Mesothelial cell of epicardium (in vitro differentiated cells): ENCODE measurements around the gene PIK3C2B. TPM values are rescaled to one million over a fixed set of nuclear protein-coding genes. Genes with fewer than 3 reads are reported as not detected.

Experiments
- DNase-seq, 2 experiments: peaks; one replicate each; pipeline ENCODE4 v3.0.0; 2021; ENCODE audit warnings: low spot score in 2 of 2; ENCODE audit not compliant: unreplicated experiment in 2 of 2
- H3K27ac Mint-ChIP-seq: 2 replicates; pipeline ENCODE4 v1.8.0; 2021; ENCODE audit warnings: mixed read lengths
- H3K27me3 Mint-ChIP-seq: 2 replicates; pipeline ENCODE4 v1.8.0; 2021; ENCODE audit warnings: low read depth, mixed read lengths
- H3K36me3 Mint-ChIP-seq: 2 replicates; pipeline ENCODE4 v1.8.0; 2021; ENCODE audit warnings: mixed read lengths
- H3K4me1 Mint-ChIP-seq: 2 replicates; pipeline ENCODE4 v1.8.0; 2021; ENCODE audit warnings: mixed read lengths
- H3K4me3 Mint-ChIP-seq: 2 replicates; pipeline ENCODE4 v1.8.0; 2021; ENCODE audit warnings: mild to moderate bottlenecking, moderate library complexity, mixed read lengths
- H3K9me3 Mint-ChIP-seq: 2 replicates; pipeline ENCODE4 v1.8.0; 2021; ENCODE audit warnings: mixed read lengths
- total RNA-seq: library from RNA; stranded (reverse); gene quantifications from 3 replicates; pipeline ENCODE4 v1.2.1, GENCODE V29; 2021
- TF ChIP-seq, protein P1 (sequence below): fragments of 200-600 bp; sonication (generic); IDR thresholded peaks from one replicate; pipeline ENCODE4 v1.5.0; 2021; ENCODE audit warnings: antibody characterized with exemption; ENCODE audit not compliant: unreplicated experiment

PIK3C2B gene, protein sequence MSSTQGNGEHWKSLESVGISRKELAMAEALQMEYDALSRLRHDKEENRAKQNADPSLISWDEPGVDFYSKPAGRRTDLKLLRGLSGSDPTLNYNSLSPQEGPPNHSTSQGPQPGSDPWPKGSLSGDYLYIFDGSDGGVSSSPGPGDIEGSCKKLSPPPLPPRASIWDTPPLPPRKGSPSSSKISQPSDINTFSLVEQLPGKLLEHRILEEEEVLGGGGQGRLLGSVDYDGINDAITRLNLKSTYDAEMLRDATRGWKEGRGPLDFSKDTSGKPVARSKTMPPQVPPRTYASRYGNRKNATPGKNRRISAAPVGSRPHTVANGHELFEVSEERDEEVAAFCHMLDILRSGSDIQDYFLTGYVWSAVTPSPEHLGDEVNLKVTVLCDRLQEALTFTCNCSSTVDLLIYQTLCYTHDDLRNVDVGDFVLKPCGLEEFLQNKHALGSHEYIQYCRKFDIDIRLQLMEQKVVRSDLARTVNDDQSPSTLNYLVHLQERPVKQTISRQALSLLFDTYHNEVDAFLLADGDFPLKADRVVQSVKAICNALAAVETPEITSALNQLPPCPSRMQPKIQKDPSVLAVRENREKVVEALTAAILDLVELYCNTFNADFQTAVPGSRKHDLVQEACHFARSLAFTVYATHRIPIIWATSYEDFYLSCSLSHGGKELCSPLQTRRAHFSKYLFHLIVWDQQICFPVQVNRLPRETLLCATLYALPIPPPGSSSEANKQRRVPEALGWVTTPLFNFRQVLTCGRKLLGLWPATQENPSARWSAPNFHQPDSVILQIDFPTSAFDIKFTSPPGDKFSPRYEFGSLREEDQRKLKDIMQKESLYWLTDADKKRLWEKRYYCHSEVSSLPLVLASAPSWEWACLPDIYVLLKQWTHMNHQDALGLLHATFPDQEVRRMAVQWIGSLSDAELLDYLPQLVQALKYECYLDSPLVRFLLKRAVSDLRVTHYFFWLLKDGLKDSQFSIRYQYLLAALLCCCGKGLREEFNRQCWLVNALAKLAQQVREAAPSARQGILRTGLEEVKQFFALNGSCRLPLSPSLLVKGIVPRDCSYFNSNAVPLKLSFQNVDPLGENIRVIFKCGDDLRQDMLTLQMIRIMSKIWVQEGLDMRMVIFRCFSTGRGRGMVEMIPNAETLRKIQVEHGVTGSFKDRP (N-terminal part only)
- 36.3 to 39.6 TPM (median 39.5 TPM) in 3 replicates for total RNA-seq

DNA sequence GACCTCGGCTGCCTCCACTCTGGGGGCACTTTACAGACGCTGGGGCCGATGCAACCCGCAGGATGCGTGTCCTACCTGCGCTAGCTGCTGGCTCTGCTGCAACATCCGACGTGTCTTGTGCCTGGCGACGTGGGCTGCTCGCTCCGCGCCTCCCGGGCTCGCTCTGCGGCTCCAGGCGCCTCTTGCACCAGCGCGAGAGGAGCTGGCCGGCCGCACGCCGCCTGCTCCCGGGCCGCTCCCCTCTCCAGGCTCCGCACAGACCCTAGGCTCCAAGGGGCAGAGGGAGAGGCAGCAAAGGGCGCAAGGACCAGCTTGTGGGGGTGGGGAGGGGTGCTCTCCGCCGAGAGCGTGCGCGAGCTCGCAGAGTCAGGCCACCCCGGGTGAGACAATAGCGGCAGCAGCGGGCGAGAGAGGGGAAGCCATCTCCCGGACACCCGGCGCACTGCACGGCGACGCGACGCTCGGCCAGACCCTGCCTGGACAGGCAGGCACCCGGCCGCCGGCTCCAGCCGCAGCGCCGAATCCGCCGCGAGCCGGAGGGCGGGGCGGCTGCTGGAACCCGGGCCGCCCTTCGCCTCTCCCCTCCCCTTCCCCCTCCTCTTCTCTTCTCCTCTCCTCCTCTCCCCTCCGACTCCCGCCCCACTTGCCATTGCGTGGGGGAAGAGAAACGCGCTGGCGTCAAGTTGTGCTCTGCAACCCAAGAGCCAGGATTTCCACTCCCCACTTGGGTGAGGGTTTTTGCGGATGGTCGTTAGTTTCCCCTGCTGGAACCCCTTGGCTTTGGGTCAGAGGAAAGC is at the start of gene PIK3C2B:
PIK3C2B (minus strand) TSS at position 525 of the 797 bp plus-strand sequence. CDS start 25,003 bp downstream, outside the sequence.
- Mint-ChIP-seq H3K9me3 (no peaks in the 10 kb centered on the region), H3K4me3 (peak within 1 kb of the TSS; percentile 90), H3K27me3 (no peaks in the 10 kb centered on the region), H3K36me3 (no peaks in the 10 kb centered on the region), H3K27ac (peak within 1 kb of the TSS; percentile 98), H3K4me1 (peaks cover 29% of the 10 kb centered on the region)
- TF ChIP-seq, protein P1, sequence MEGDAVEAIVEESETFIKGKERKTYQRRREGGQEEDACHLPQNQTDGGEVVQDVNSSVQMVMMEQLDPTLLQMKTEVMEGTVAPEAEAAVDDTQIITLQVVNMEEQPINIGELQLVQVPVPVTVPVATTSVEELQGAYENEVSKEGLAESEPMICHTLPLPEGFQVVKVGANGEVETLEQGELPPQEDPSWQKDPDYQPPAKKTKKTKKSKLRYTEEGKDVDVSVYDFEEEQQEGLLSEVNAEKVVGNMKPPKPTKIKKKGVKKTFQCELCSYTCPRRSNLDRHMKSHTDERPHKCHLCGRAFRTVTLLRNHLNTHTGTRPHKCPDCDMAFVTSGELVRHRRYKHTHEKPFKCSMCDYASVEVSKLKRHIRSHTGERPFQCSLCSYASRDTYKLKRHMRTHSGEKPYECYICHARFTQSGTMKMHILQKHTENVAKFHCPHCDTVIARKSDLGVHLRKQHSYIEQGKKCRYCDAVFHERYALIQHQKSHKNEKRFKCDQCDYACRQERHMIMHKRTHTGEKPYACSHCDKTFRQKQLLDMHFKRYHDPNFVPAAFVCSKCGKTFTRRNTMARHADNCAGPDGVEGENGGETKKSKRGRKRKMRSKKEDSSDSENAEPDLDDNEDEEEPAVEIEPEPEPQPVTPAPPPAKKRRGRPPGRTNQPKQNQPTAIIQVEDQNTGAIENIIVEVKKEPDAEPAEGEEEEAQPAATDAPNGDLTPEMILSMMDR = peak; percentile 20
- peak; percentile 63 to 80 for DNase-seq

DNA sequence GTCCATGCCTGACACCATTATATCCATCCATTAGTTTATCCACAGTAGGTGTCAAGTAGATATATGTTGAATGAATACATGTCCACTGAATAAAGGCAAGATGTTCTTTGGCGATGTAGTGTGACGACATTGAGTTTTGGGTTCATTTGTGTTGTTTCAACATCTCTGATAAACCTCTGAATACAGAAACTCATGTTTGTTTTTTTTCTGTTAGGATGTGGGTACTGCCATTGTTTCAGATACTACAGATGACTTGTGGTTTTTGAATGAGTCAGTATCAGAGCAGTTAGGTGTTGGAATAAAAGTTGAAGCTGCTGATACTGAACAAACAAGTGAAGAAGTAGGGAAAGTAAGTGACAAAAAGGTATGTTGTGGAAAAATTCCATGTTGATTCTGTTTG is 49.7 kb upstream of the PIK3C2B start:
- Mint-ChIP-seq H3K9me3 (no peaks in the 10 kb centered on the region), H3K4me1 (no peaks in the 10 kb centered on the region), H3K27ac (no peak overlapping the region), H3K27me3 (no peaks in the 10 kb centered on the region), H3K36me3 (peaks cover 61% of the 10 kb centered on the region), H3K4me3 (no peak overlapping the region)
- TF ChIP-seq, protein P1 = no peak
- no peak for DNase-seq

DNA sequence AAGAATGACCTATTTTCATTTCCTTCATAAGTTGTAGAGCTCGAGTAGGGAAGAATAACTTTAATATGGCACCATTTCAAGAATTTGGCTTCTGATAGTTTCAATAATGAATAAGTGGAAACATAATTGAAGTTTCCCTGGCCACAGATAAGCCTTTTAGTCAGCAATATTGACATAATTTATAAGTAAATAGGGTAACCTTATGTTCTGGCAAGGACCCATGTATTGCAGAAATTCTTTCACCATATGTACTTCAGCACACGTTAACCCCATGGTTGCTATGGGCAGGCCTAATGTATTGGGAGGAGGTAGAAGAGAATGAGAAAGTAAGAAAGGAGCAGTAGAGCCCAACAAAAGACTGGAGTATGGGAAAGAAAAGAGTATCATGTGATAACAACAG is 47.0 kb upstream of the PIK3C2B start:
- Mint-ChIP-seq H3K27ac (no peak overlapping the region), H3K4me1 (no peaks in the 10 kb centered on the region), H3K36me3 (peaks cover 50% of the 10 kb centered on the region), H3K4me3 (no peak overlapping the region), H3K27me3 (no peaks in the 10 kb centered on the region), H3K9me3 (no peaks in the 10 kb centered on the region)
- TF ChIP-seq, protein P1 = no peak
- DNase-seq = no peak

DNA sequence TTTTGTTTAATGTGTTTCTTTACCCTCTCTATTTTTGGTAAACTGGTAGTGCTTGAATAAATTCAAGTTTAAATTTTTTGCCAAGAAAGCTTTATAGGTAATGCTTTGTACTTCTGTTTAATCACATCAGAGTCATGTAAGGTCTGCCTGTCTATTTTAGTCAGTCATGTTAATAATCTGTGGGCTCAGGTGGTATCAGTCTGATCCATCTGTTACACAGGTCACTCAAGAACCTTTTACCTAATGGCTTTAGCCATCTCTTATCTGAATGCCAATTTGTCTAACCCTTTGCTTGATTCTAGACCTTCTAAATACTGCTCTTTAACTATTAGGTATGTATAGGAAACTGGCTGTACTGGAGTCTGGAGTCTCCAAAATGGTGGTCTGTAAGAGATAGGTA is 38.2 kb upstream of the PIK3C2B start:
- Mint-ChIP-seq H3K36me3 (peaks cover 48% of the 10 kb centered on the region), H3K9me3 (no peaks in the 10 kb centered on the region), H3K27me3 (no peaks in the 10 kb centered on the region), H3K4me3 (no peak overlapping the region), H3K4me1 (no peaks in the 10 kb centered on the region), H3K27ac (no peak overlapping the region)
- TF ChIP-seq, protein P1 = no peak
- no peak for DNase-seq

DNA sequence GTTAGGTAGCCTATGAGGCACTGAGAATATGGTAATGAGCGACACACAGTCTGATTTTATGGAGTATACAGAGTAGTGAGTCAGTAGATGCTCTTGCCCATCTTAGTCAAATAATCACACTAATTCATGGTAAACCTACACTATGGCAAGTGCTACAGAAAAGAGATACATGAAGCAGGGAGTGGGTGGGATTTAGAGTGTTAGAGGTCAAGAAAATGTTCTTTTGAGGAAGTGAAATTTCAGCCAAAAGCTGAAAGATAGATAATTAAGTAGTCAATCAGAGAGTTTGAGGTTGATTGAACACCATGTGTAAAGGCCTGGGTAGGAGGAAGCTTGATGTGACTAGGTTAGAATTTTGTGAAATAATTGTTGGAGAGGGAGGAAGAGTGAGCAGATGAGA is 36.3 kb upstream of the PIK3C2B start:
- DNase-seq = no peak
- Mint-ChIP-seq H3K36me3 (peaks cover 44% of the 10 kb centered on the region), H3K4me1 (no peaks in the 10 kb centered on the region), H3K27me3 (no peaks in the 10 kb centered on the region), H3K4me3 (no peak overlapping the region), H3K27ac (no peak overlapping the region), H3K9me3 (no peaks in the 10 kb centered on the region)
- TF ChIP-seq, protein P1 = no peak
